ENCODE results near the gene BAX.
A peak's percentile ranks its signal among the peaks of the same experiment; 100 is the strongest.
"Not testable (repeated sequence)": the region's sequence is repeated elsewhere in the genome, so short reads cannot be mapped to it uniquely, and the experiment has no call there.

BAX gene

DNA sequence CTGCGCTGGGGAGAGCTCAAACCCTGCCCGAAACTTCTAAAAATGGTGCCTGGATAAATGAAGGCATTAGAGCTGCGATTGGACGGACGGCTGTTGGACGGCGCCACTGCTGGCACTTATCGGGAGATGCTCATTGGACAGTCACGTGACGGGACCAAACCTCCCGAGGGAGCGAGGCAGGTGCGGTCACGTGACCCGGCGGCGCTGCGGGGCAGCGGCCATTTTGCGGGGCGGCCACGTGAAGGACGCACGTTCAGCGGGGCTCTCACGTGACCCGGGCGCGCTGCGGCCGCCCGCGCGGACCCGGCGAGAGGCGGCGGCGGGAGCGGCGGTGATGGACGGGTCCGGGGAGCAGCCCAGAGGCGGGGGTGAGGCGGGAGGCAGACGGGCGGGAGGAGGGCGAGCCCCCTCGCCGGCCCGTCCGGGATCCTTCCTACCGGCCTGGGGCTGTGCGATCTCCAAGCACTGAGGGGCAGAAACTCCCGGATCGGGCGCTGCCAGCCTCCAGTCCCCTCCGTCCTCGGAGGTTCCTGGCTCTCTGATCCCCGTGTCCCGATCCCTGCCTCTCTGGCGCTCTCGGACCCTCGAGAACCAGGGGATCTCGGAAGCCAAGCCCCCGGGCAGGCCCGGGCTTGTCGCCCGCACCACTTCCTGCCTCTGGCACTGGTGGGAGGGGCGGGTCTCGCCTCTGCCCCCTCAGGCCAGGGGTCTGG, at the start of gene BAX:
Gene BAX, plus strand, starts transcription at position 281 of the 713 bp plus-strand sequence. Its CDS starts 54 bp downstream, at position 335.
- peak; percentile 97 for DNase-seq

DNA sequence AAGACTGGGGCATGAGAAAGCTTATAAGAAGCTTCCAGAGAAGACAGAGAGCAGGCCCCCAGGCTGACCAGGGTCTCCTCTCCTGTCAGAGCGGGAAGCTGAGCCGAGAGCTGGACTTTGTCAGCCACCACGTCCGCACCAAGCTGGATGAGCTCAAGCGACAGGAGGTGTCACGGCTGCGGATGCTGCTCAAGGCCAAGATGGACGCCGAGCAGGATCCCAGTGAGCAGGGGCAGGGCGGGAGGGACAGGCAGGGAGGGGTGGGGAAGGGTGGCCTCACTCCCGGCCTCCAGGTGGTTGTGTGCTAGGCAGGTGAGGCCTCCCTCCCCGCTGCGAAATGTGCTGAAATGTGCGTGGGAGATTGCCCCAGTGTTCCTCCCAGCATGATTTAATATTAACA, 49.0 kb upstream of the BAX start:
- no peak for DNase-seq

DNA sequence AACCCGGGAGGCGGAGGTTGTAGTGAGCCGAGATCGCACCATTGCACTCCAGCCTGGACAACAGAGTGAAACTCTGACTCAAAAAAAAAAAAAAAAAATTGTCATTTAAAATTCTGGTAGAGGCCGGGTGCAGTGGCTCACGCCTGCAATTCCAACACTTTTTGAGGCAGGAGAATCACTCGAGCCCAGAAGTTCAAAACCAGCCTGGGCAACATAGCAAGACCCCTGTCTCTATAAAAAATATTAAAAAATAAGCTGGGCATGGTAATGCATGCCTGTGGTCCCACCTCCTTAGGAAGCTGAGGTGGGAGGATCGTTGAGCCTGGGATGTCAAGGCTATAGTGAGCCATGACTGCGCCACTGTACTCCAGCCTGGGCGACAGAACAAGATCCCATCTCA, 48.4 kb upstream of the BAX start:
- no peak for DNase-seq

DNA sequence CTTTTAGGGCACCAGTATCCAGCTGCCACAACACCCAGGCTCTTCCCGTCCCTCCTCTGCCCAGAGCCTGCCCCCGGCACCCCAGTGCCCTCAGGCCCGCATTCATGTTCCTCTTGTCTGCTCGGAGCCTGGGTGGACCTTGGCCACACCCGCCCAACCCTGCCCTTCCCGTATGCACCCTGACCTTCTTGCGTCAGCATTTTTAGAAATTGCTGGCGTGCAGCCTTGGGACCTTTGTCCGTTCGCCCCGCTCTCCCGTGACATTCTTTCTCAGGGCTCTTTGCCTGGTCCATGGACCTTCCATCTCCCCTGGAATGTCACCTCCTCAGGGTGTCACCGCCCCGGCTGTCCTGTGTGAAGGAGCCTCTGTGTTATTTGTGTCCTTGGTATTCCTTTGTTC, 47.0 kb upstream of the BAX start:
- no peak for DNase-seq

DNA sequence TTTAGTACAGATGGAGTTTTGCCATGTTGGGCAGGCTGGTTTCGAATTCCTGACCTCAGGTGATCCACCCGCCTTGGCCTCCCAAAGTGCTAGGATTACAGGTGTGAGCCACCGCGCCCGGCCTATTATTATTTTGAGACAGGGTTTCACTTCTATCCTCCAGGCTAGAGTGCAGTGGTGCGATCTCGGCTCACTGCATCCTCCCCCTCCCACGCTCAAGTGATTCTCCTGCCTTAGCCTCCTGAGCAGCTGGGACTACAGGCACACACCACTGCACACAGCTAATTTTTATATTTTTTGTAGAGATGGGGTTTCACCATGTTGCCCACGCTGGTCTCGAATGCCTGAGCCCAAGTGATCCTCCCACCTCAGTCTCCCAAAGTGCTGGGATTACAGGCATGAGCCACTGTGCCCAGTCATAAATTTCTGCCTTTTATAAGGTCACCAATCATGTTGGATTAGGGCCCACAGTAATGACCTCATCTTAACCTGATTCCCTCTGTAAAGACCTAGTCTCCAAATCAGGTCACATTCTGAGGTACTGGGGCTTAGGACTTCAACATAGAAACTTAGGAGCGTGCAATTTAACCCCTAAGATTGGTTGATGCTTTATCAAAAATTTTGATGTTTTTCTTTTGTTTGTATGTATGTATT, 45.1 kb upstream of the BAX start:
- DNase-seq: not testable (repeated sequence)

DNA sequence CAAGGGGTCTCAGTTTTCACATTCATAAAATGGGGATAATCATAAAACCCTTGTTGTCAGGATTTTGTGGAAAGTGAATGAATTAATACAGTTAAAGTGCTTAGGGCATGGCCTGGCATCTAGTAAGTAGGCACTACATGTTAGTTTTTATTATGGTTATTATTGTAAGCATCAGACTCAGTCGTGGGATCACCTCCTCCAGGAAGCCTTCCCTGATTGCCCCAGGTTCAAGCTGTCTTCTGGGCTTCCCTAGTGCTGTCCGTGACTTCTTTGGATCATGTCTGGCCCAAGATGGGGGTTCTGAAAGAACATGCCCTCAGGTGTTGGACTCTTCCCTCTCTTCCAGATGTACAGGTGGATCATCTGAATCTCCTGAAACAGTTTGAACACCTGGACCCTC, 43.9 kb upstream of the BAX start:
- no peak for DNase-seq

DNA sequence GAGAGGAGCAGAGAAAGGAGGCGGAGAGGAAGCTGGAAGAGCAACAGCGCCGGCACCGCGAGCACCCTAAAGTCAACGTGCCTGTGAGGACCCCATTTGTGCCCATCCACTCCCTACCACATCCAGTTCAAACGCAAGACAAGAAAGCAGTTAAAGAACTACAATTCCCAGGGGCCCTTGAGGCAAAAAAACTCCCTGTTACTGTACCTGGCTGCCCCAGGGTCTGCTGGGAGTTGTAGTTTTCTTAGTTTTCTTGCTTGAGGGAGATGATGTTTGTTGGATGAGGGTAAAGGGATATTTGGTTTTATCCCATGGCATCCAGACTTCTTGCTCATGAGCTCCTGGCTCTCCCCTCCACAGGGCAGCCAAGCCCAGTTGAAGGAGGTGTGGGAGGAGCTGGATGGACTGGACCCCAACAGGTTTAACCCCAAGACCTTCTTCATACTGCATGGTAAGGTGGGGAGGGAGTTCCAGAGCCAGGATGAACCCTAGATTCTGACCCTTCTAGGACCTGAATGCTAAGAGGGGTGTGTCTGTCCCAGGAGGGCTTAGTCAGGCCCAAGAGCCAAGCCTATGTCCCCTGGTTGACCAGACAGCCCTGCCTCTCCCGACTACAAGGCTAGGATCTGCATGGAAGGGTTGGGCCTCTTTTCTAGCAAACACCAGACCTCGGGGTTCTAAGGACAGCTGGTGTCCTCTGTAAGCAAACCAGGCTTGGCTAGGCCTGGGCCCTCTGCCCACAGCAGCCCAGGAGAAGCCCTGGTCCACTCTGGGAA, 41.4 kb upstream of the BAX start:
- peak; percentile 10 for DNase-seq

DNA sequence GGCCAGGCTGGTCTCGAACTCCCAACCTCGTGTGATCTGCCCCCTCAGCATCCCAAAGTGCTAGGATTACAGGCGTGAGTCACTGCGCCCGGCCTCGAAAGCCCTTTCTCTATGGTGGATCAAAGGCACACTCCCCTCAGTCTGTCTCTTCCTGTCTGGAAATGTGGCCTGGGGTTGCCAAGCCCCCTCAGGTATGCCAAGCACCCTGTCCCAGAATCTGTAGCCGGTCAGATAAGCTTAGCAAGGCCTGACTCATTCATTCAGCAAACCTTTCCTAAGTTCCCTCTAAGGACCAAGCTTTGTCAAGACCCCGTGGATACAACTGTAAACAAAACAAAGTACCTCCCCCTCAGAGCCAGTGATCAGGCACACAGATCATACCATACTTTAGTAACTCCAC, 40.5 kb upstream of the BAX start:
- DNase-seq: no peak

DNA sequence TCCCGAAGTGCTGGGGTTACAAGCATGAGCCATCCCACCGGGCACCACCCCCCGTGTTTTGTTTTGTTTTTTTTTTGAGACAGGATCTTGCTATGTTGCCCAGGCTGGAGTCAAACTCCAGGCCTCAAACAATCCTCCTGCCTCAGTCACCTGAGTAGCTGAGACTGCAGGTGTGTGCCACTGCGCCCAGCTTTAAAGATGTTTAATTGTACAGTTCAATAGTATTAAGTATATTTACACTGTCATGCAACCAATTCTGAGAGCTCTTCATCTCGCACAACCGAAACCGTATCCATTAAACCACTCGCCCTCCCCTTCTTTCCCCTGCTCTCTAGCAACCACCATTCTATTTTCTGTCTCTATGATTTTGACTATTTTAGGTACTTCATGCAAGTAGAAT, 38.9 kb upstream of the BAX start:
- DNase-seq: no peak

DNA sequence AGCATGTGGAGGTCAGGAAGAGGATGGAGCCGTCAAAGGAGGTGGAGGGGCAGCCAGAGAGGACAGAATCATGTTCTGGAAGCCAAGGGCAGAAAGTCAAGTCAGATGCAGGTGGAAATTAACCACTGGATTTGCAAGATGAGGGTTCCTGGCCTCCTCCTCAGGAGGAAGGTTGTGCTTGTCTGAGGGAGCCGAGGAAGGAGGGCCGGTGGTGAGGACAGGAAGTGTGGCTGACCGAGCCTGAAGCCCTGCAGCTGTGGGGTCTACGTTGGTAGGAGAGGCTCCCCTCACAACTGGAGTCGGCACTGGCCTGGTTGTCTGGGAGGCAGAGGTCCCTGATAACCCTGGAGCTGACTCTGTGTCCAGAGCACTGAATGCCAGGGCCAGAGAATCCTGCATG, 36.6 kb upstream of the BAX start:
- DNase-seq: no peak

DNA sequence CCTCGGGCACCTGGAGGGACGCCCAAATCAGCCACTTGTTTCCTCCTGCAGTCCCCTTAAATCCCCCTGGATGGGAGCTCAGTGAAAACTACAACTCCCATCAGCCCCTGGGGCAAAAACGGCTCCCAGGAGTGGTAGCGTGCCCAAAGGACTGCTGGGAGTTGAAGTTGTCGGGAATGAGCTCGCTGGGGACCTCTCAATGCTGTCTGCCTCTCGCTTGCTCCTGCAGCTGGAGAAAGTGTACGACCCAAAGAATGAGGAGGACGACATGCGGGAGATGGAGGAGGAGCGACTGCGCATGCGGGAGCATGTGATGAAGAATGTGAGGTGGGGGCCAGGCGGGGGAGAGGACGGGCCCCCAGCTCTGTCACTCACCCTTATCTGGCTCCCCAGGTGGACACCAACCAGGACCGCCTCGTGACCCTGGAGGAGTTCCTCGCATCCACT, 35.9 kb upstream of the BAX start:
- no peak for DNase-seq

DNA sequence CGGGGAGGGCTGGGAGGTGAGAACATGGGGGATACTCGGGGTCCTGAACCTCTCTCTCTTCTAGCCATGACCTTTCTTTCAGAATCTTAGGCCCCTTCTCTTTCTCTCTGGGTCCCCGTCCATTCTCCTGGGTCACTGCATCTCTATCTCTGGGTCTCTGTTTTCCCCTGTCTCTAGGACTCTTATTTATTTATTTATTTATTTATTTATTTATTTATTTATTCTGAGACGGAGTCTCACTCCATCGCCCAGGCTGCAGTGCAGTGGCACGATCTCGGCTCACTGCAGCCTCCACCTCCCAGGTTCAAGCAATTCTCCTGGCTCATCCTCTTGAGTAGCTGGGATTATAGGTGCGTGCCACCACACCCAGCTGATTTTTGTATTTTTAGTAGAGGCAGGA, 35.4 kb upstream of the BAX start:
- DNase-seq: not testable (repeated sequence)

DNA sequence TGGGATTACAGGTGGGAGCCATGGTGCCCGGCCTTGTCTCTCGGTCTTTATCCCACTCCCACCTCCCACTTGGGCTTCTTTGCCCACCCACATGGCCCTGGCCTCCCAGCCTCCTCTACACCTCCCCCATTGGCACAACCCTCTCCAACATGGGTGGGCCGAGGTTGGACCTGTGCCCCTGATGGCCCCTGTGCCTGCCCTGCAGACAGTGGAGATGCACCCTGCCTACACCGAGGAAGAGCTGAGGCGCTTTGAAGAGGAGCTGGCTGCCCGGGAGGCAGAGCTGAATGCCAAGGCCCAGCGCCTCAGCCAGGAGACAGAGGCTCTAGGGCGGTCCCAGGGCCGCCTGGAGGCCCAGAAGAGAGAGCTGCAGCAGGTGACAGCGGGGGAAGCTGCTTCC, 33.7 kb upstream of the BAX start:
- no peak for DNase-seq

DNA sequence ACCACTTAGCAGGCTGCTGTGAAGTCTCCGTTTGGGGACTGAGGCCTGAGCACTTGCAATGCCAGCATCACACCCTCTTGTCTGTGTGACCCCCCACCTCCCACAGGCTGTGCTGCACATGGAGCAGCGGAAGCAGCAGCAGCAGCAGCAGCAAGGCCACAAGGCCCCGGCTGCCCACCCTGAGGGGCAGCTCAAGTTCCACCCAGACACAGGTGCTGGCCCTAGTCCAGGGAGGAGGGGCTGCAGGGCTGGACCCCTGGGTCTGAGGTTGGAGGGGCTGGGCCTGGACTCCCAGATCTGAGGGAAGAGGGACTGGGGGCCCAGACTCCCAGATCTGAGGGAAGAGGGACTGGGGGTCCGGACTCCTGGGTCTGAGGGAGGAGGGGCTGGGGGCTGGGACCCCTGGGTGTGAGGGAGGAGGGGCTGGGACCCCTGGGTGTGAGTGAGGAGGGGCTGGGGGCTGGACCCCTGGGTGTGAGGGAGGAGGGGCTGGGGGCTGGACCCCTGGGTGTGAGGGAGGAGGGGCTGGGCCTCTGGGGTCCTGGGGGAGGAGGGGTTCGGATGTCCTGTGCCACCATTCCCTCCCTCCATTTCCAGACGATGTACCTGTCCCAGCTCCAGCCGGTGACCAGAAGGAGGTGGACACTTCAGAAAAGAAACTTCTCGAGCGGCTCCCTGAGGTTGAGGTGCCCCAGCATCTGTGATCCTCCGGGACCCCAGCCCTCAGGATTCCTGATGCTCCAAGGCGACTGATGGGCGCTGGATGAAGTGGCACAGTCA, 32.8 kb upstream of the BAX start:
- DNase-seq: no peak

DNA sequence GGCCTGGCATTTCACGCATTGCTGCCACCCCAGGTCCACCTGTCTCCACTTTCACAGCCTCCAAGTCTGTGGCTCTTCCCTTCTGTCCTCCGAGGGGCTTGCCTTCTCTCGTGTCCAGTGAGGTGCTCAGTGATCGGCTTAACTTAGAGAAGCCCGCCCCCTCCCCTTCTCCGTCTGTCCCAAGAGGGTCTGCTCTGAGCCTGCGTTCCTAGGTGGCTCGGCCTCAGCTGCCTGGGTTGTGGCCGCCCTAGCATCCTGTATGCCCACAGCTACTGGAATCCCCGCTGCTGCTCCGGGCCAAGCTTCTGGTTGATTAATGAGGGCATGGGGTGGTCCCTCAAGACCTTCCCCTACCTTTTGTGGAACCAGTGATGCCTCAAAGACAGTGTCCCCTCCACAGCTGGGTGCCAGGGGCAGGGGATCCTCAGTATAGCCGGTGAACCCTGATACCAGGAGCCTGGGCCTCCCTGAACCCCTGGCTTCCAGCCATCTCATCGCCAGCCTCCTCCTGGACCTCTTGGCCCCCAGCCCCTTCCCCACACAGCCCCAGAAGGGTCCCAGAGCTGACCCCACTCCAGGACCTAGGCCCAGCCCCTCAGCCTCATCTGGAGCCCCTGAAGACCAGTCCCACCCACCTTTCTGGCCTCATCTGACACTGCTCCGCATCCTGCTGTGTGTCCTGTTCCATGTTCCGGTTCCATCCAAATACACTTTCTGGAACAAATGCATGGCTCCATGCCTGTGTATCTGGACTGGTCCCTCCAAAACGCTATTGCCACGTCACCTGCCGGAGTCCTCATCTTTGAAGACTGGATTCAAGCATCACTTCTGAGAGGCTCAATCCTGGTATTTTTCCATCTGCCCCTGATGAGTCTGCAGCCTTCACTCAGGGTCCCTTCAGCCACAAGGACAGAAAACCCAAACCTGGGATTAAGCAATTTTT, 31.9 kb upstream of the BAX start:
- no peak for DNase-seq

DNA sequence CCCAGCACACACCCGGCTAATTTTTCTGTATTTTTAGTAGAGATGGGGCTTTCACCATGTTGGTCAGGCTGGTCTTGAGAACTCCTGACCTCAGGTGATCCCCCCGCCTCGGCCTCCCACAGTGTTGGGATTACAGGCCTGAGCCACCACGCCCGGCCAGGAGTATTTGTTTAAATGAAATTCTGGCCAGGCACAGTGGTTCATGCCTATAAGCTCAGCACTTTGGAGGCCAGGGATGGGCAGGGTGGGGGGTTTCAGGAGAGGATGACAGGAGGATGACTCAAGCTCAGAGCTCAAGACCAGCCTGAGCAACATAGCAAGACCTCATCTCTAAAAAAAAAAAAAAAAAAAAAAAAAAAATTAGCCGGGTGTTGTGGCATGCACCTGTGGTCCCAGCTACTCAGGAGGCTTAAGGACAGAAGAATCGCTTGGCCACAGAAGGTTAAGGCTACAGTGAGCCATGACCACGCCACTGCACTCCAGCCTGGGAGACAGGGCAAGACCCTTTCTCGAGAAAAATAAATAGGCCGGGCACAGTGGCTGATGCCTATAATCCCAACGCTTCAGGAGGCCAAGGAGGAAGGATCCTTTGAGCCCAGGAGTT, 29.3 kb upstream of the BAX start:
- DNase-seq: no peak

DNA sequence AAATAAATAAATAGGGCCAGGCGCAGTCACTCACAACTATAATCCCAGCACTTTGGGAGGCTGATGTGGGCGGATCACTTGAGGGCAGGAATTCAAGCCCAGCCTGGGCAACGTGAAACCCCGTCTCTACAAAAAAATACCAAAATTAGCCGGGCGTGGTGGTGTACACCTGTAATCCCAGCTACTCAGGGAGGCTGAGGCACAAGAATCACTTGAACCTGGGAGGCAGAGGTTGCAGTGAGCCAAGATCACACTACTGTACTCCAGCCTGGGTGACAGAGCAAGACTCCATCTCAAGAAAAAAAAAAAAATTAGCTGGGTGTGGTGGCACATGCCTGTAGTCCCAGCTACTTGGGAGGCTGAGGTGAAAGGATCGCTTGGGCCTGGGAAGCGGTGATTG, 28.8 kb upstream of the BAX start:
- DNase-seq: not testable (repeated sequence)

DNA sequence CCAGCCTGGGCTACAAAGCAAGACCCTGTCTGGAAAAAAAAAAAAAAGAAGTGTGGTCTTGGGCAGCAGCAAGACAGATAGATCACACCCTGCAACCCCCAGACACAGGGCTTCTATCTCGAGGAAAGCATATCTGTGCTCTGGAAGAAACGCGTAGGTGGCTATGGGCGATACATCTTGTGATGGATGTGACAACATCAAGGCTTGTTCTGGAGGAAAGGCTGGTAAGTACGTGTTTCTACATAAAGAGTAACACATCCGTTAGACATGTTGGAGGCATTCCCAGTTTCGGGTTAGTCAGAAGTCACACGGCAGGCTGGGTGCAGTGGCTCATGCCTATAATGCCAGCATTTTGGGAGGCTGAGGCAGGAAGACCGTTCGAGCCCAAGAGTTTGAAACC, 27.8 kb upstream of the BAX start:
- DNase-seq: peak; percentile 53

DNA sequence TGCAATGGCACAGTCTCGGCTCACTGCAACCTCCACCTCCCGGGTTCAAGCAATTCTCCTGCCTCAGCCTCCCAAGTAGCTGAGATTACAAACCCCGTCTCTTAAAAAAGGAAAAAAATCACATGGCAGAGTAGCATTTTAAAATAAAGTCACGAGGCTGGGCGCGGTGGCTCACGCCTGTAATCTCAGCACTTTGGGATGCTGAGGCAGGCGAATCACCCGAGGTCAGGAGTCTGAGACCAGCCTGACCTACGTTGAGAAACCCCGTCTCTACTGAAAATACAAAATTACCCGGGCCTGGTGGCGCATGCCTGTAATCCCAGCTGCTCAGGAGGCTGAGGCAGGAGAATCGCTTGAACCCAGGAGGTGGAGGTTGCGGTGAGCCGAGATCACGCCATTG, 27.0 kb upstream of the BAX start:
- DNase-seq: not testable (repeated sequence)

DNA sequence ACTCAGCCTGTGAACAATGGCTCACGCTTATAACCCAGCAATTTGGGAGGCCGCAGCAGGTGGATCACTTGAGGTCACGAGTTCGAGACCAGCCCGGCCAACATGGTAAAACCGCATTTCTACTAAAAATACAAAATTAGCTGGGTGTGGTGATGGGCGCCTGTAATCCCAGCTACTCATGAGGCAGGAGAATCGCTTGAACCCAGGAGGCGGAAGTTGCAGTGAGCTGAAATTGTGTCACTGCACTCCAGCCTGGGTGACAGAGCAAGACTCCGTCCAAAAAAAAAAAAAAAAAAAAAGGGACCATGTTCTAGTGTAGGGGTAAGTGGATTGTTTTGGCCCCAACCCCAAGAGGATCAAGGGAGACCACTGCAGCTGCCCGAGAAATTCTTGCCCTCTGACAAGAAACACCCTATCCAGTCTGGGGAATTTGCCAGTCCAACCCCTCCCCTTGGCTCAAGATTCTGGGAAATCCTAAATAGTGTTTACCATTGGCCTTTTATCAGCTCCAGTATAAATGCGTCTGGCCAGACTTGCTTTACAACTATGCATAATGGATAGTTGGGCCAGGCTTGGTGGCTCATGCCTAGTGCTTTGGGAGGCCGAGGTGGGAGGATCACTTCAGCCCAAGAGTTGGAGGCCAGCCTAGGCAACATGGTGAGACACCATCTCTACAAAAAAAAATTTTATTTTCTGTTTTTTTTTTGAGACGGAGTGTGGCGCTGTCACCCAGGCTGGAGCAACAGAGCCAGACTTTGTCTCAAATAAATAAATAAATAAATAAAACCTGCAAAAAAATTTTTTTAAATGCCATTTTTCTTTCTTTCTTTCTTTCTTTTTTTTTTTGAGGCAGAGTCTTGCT, 26.3 kb upstream of the BAX start:
- DNase-seq: peak; percentile 10

All from MV-4-11 (cell line).